PFSK-1 (cell line): ENCODE data around the gene KCNK17.

Experiments used
- POLR2AphosphoS5 ChIP-seq: IDR thresholded peaks from 2 replicates; pipeline ENCODE4 v1.6.1; 2012; ENCODE audit warnings: low read depth, mild to moderate bottlenecking, control low read depth, low read length, moderate library complexity
- SIN3A ChIP-seq: IDR thresholded peaks from 2 replicates; pipeline ENCODE4 v1.6.1; 2012; ENCODE audit warnings: mild to moderate bottlenecking, low read length, moderate library complexity, borderline replicate concordance; ENCODE audit not compliant: insufficient read depth
- TAF1 ChIP-seq: IDR thresholded peaks from 2 replicates; pipeline ENCODE4 v1.6.1; 2012; ENCODE audit warnings: low read length, control low read depth, borderline replicate concordance; ENCODE audit not compliant: insufficient read depth
- TF ChIP-seq, protein P1 (sequence below), 2 experiments: IDR thresholded peaks; 2 replicates each; pipeline versions ENCODE4 v1.6.1 to v1.8.0; 2011 to 2012; ENCODE audit warnings: low read depth in 2 of 2, low read length in 2 of 2, control low read depth in 1 of 2, inconsistent platforms in 1 of 2, mild to moderate bottlenecking in 1 of 2, moderate library complexity in 1 of 2; ENCODE audit not compliant: insufficient read depth in 1 of 2

DNA sequence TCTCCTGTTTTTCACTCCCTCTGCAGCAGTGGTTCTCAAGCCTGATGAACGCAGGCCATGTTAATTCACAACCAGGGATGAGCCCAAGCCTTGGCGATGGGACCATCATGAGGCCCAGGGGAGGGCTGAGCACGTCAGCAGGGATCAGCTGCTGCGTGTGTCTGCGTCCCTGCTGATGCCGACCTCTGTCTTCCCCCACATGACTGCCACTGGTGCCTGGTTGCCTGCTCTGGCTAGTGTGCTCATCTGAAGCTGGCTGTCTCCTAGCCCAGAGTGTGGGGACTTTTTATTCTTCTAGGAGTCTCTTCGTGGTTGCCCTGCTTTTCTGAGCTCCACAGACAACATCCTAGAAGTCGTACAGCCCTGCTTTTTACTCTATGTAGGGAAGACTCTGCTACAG is 49.1 kb upstream of the KCNK17 start:
- TF ChIP-seq POLR2AphosphoS5 = no peak
- TF ChIP-seq, protein P1, sequence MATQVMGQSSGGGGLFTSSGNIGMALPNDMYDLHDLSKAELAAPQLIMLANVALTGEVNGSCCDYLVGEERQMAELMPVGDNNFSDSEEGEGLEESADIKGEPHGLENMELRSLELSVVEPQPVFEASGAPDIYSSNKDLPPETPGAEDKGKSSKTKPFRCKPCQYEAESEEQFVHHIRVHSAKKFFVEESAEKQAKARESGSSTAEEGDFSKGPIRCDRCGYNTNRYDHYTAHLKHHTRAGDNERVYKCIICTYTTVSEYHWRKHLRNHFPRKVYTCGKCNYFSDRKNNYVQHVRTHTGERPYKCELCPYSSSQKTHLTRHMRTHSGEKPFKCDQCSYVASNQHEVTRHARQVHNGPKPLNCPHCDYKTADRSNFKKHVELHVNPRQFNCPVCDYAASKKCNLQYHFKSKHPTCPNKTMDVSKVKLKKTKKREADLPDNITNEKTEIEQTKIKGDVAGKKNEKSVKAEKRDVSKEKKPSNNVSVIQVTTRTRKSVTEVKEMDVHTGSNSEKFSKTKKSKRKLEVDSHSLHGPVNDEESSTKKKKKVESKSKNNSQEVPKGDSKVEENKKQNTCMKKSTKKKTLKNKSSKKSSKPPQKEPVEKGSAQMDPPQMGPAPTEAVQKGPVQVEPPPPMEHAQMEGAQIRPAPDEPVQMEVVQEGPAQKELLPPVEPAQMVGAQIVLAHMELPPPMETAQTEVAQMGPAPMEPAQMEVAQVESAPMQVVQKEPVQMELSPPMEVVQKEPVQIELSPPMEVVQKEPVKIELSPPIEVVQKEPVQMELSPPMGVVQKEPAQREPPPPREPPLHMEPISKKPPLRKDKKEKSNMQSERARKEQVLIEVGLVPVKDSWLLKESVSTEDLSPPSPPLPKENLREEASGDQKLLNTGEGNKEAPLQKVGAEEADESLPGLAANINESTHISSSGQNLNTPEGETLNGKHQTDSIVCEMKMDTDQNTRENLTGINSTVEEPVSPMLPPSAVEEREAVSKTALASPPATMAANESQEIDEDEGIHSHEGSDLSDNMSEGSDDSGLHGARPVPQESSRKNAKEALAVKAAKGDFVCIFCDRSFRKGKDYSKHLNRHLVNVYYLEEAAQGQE (IDR thresholded peaks at IDR 0.05; ENCODE audit: insufficient read depth in 1 of 2, low read depth in 2 of 2, low read length in 2 of 2) = no peak
- TF ChIP-seq TAF1 = no peak
- no peak for TF ChIP-seq SIN3A
